ENCODE results near the gene CSPG4.

Gene CSPG4

DNA sequence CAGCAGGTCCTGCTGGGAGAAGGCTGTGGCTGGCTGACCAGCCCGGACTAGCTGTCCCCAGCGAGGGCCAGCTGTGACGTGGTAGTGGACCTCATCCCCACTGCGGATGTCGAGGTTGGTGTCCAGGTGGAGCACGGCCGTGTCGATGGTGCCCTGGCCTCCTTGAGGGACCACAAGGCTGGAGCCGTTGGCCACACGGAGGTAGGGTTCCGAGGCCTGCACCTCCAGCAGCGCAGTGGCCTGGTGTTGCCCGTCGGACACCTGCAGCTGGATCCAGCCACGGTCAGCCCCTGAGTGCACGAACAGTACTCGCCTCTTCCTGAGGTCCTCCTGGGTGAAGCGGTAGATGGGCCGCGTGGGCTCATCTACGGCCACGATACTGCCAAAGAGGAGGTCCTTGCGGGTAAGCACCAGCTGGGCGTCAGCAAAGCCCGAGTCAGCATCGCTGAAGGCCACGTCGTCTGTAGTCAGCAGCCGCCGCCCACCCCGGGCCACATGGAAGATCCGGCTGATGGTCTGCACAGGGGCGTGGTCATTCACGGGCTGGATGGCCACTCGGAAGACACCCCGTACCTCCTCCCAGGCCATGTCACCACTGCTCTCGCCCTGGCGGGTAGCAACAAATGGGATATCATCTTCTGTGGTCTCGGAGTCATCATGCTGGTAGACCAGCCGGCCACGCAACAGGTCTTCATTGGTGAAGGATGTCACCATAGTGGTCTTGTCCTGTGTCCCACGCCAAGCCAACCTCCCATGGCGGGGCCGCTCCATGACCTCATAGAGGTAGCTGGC lies 25.0 kb downstream of the CSPG4 start:
- DNase-seq (ENCODE audit: extremely low spot score) = no peak
- POLR2A ChIA-PET = no interaction called here
- CTCF ChIA-PET = no interaction called here
- TF ChIP-seq ELF4 (IDR thresholded peaks at IDR 0.05) = no peak
- TF ChIP-seq ARNT (IDR thresholded peaks at IDR 0.05) = no peak

GRCh38 chr15:75686212-75686642 lies 26.4 kb downstream of the CSPG4 start:
- POLR2A ChIA-PET = interaction anchor here (0.7 to 1.0 kb wide), 2 partner anchors 46 to 318 kb away, joined by 3 read pairs; partner anchors contain the start of gene IMP3
- CTCF ChIA-PET = interaction anchor here (0.6 to 1.5 kb wide), 8 partner anchors 8 to 116 kb away, joined by 3 to 7 read pairs (median 4); a partner anchor contains a TSS
- DNase-seq (ENCODE audit: extremely low spot score) = peak; percentile 72

DNA sequence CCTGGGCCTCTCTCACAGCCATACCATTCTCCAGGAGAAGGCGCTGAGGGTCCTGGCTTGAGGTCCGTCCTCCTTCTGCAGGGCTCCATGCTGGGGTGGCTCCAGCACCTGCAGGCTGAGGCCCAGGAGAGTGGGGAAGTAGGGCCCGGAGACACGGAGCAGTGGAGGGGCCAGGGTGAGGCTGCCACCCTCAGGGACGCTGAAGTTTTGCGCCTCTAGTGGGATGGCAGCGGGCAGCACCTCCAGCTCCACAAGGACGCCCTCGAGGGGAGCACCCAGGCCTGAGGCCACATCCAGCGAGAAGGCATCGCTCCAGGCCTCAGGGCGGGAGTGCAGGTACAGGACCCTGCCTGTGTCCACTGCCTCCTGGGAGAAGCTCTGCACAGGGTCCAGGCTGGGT lies 27.5 kb downstream of the CSPG4 start:
- ChIA-PET CTCF (interaction anchor here (1.5 to 1.6 kb wide), 2 partner anchors 9 to 12 kb away, joined by 4 to 5 read pairs; no protein-coding TSS in a partner anchor), POLR2A (interaction anchor here (1.0 to 4.2 kb wide), 2 partner anchors 45 to 317 kb away, joined by 3 to 14 read pairs; partner anchors contain the start of gene IMP3)
- no peak for TF ChIP-seq BHLHE40 (IDR thresholded peaks at IDR 0.05; ENCODE audit: borderline replicate concordance)
- no peak for TF ChIP-seq FOXK2 (IDR thresholded peaks at IDR 0.05)
- no peak for TF ChIP-seq PKNOX1 (IDR thresholded peaks at IDR 0.05)
- TF ChIP-seq SP1 (IDR thresholded peaks at IDR 0.05) = no peak
- no peak for TF ChIP-seq ZNF384 (IDR thresholded peaks at IDR 0.05)
- TF ChIP-seq TARDBP (IDR thresholded peaks at IDR 0.05) = no peak
- no peak for TF ChIP-seq CTBP1 (IDR thresholded peaks at IDR 0.05; ENCODE audit: borderline replicate concordance)
- no peak for TF ChIP-seq ELF4 (IDR thresholded peaks at IDR 0.05)
- no peak for TF ChIP-seq SUZ12 (IDR thresholded peaks at IDR 0.05)
- TF ChIP-seq HDGF (IDR thresholded peaks at IDR 0.05; ENCODE audit: borderline replicate concordance) = no peak
- TF ChIP-seq FOXA1 (IDR thresholded peaks at IDR 0.05) = no peak
- TF ChIP-seq NFRKB (IDR thresholded peaks at IDR 0.05) = no peak
- TF ChIP-seq ARNT (IDR thresholded peaks at IDR 0.05) = no peak
- no peak for DNase-seq (ENCODE audit: extremely low spot score)

- ChIA-PET POLR2A (interaction anchor here (4.2 kb wide), 1 partner anchor 45 kb away, joined by 14 read pairs; the partner anchor contains the start of gene IMP3), CTCF (interaction anchor here (1.1 to 1.7 kb wide), 3 partner anchors 11 to 46 kb away, joined by 3 to 5 read pairs (median 4); no protein-coding TSS in a partner anchor)
- no peak for DNase-seq (ENCODE audit: extremely low spot score)
- no peak for TF ChIP-seq CTBP1 (IDR thresholded peaks at IDR 0.05; ENCODE audit: borderline replicate concordance)
- TF ChIP-seq ARNT (IDR thresholded peaks at IDR 0.05) = no peak
- no peak for TF ChIP-seq L3MBTL2 (conservative IDR thresholded peaks at IDR 0.05)
- no peak for TF ChIP-seq ZNF384 (IDR thresholded peaks at IDR 0.05)
- no peak for TF ChIP-seq NFRKB (IDR thresholded peaks at IDR 0.05)
- TF ChIP-seq PKNOX1 (IDR thresholded peaks at IDR 0.05) = no peak
- TF ChIP-seq LEF1 (IDR thresholded peaks at IDR 0.05; ENCODE audit: borderline replicate concordance) = no peak
- no peak for TF ChIP-seq TARDBP (IDR thresholded peaks at IDR 0.05)
- TF ChIP-seq ELF4 (IDR thresholded peaks at IDR 0.05) = no peak
- no peak for TF ChIP-seq SUZ12 (IDR thresholded peaks at IDR 0.05)
- no peak for TF ChIP-seq SP1 (IDR thresholded peaks at IDR 0.05)
Observed at GRCh38 chr15:75684648-75685047, 28.0 kb downstream of the CSPG4 start.

DNA sequence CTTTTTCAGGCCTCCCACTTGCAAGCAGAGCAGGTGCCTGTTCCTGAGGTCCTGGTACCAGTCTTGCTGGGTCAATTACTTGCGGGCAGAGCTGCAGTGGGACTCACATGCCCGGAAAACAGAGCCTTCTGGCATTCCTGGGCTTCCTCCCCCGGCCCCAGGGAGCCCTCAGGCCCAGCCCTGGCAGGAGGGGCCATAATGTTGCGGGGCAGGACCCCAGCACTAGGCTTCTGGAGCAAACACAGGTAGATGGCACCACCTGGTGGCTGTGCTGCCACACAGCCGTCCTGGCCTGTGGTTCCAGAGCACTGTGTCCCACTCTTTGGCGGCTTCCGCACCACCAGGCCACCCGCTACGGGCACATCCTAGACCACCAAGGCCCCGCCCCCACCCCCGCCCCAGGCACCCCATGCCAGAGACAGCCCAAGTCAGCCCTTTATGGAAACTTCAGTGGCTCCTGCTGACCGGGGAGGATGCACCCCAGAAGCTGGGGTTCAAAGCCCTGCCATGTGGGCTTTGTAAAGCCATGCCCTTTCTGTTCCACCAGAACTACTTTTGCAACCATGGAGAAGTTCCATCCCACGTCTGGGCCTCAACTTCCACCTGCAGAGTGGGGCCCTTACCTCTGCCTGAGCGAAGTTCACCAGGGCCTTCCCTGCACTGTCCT lies 28.9 kb downstream of the CSPG4 start:
- DNase-seq (ENCODE audit: extremely low spot score) = peak; percentile 86
- POLR2A ChIA-PET = interaction anchor here (4.2 kb wide), 1 partner anchor 44 kb away, joined by 14 read pairs; the partner anchor contains the start of gene IMP3
- CTCF ChIA-PET = interaction anchor here (0.9 to 1.7 kb wide), 3 partner anchors 40 to 316 kb away, joined by 3 to 5 read pairs (median 3); partner anchors contain the start of gene MAN2C1

DNA sequence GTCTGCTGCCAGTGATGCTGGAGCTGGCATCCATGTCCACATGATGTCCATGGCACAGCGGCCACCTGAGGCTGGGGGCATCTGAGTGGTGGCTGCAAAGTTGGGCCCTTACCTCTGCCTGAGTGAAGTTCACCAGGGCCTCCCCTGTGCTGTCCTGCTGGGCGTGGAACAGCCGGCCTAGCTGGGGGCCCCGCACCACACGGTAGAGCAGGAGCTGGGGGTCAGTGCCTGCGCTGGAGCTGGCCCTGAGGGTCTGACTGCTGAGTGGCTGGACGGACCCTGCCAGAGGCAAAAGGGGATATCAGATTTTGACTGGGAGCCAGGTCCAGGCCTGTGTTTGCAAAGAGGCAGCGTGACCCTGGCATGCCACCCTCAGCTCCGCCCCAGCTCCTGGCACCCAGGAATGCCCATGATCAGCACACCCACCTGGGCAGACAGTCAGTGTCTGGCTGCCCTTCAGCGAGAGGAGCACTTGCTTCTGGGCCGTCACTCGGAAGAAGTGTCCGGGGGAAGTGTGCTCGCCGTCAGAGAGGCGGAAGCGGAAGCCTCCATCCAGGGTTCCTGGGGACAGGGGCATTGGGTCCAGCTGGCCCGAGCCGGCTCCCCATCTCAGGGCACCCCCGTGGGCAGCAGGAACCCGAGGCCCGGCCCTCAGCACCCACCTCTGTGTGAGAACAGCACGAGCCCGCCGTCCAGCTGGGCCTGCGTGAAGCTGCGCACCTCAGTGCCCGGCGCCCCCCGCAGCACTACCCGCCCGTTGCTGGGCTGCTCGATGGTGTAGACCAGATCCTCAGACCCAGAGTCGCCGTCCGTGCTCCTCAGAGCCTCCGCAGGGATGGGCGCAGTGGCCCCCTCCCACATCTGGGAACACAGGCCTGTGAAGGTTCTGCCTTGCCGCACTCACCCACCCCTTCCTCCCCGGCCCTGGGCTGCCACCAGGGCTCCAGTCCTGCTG lies 30.2 kb downstream of the CSPG4 start:
- TF ChIP-seq PKNOX1 (IDR thresholded peaks at IDR 0.05) (no peak), ELF4 (IDR thresholded peaks at IDR 0.05) (no peak), BHLHE40 (IDR thresholded peaks at IDR 0.05; ENCODE audit: borderline replicate concordance) (no peak), L3MBTL2 (conservative IDR thresholded peaks at IDR 0.05) (no peak), NFRKB (IDR thresholded peaks at IDR 0.05) (no peak), TARDBP (IDR thresholded peaks at IDR 0.05) (no peak), FOXM1 (IDR thresholded peaks at IDR 0.05; ENCODE audit: borderline replicate concordance) (no peak), CTBP1 (IDR thresholded peaks at IDR 0.05; ENCODE audit: borderline replicate concordance) (no peak), ZNF384 (IDR thresholded peaks at IDR 0.05) (no peak)
- ChIA-PET POLR2A (interaction anchor here (1.0 to 4.2 kb wide), 3 partner anchors 35 to 314 kb away, joined by 3 to 14 read pairs (median 12); partner anchors contain the start of genes IMP3, MAN2C1 and SNX33), CTCF (interaction anchor here (0.6 to 2.1 kb wide), 6 partner anchors 12 to 314 kb away, joined by 3 to 10 read pairs (median 3); partner anchors contain the start of gene MAN2C1)
- DNase-seq (ENCODE audit: extremely low spot score) = no peak

All from HEK293T (cell line).